GM23248 (cell line): ENCODE results near the gene DHFR2. TPM values are rescaled to one million over a fixed set of nuclear protein-coding genes. Genes with fewer than 3 reads are reported as not detected.
"Not testable (repeated sequence)": the region's sequence is repeated elsewhere in the genome, so short reads cannot be mapped to it uniquely, and the experiment has no call there.

ENCODE experiments used
- DNase-seq: peaks from one replicate; pipeline ENCODE4 v3.0.0-alpha.2; 2015
- H2AFZ ChIP-seq: fragments of 200-600 bp; sonication (generic); 2 replicates; pipeline ENCODE4 v1.6.1; 2016; ENCODE audit warnings: antibody characterized with exemption
- H3F3A ChIP-seq: fragments of 200-600 bp; sonication (generic); 2 replicates; pipeline ENCODE4 v1.6.1; 2016; ENCODE audit warnings: mild to moderate bottlenecking, antibody characterized with exemption, mixed run types; ENCODE audit not compliant: insufficient read depth
- H3K27ac ChIP-seq: fragments of 200-600 bp; sonication (generic); 2 replicates; pipeline ENCODE4 v1.5.1; 2016; ENCODE audit warnings: mild to moderate bottlenecking
- H3K27me3 ChIP-seq: fragments of 200-600 bp; sonication (generic); replicated peaks from 2 replicates; pipeline ENCODE4 v1.6.1; 2016; ENCODE audit warnings: mild to moderate bottlenecking; ENCODE audit not compliant: insufficient read depth
- H3K36me3 ChIP-seq: fragments of 200-600 bp; sonication (generic); 2 replicates; pipeline ENCODE4 v1.6.1; 2016; ENCODE audit warnings: low read depth, mild to moderate bottlenecking
- H3K4me1 ChIP-seq: fragments of 200-600 bp; sonication (generic); 2 replicates; pipeline ENCODE4 v1.6.1; 2016; ENCODE audit warnings: mild to moderate bottlenecking; ENCODE audit not compliant: insufficient read depth
- H3K4me2 ChIP-seq: fragments of 200-600 bp; sonication (generic); one replicate; pipeline ENCODE4 v1.6.1; 2016; ENCODE audit warnings: mild to moderate bottlenecking; ENCODE audit not compliant: unreplicated experiment
- H3K4me3 ChIP-seq: fragments of 200-600 bp; sonication (generic); 2 replicates; pipeline ENCODE4 v1.5.1; 2016; ENCODE audit warnings: mild to moderate bottlenecking
- H3K79me2 ChIP-seq: fragments of 200-600 bp; sonication (generic); 2 replicates; pipeline ENCODE4 v1.6.1; 2016; ENCODE audit warnings: mild to moderate bottlenecking; ENCODE audit not compliant: insufficient read depth
- H3K9ac ChIP-seq: fragments of 200-600 bp; sonication (generic); 2 replicates; pipeline ENCODE4 v1.6.1; 2016; ENCODE audit warnings: mild to moderate bottlenecking
- H3K9me2 ChIP-seq: fragments of 200-600 bp; sonication (generic); 2 replicates; pipeline ENCODE4 v1.6.1; 2016; ENCODE audit warnings: mixed run types, mild to moderate bottlenecking, moderate library complexity; ENCODE audit not compliant: insufficient read depth
- H3K9me3 ChIP-seq: fragments of 200-600 bp; sonication (generic); one replicate; pipeline ENCODE4 v1.6.1; 2017; ENCODE audit warnings: low read depth
- H4K20me1 ChIP-seq: fragments of 200-600 bp; sonication (generic); 2 replicates; pipeline ENCODE4 v1.6.0; 2016; ENCODE audit not compliant: insufficient read depth
- EZH2 ChIP-seq: fragments of 200-600 bp; sonication (generic); IDR thresholded peaks from 2 replicates; pipeline ENCODE4 v1.6.1; 2018; ENCODE audit warnings: antibody characterized with exemption, mild to moderate bottlenecking; ENCODE audit not compliant: insufficient read depth, poor library complexity, severe bottlenecking
- EZH2phosphoT487 ChIP-seq: fragments of 200-600 bp; sonication (generic); IDR thresholded peaks from 2 replicates; pipeline ENCODE4 v1.6.1; 2018; ENCODE audit warnings: antibody characterized with exemption, moderate library complexity, mild to moderate bottlenecking, low read depth; ENCODE audit not compliant: insufficient read depth
- WGBS, 2 experiments: methylation state at CpG; one replicate each; pipeline ENCODE4 v1.1.6; 2015 to 2017; ENCODE audit warnings: low lambda C conversion rate in 2 of 2, low coverage in 1 of 2; ENCODE audit errors: missing lambda C conversion rate in 2 of 2; 5-methylcytosine and 5-hydroxymethylcytosine counted together
- in situ Hi-C: fragments of 300-500 bp; cut with MboI; formaldehyde crosslinking; loops from 2 replicates; pipeline ENCODE4 v1.15.0; 2020
- polyA plus RNA-seq: library from polyadenylated mRNA; unstranded; fragments of >200 nt; fragmentation: Nextera tagmentation; extraction: Ambion mirVana; gene quantifications from 2 replicates; pipeline ENCODE4 v1.2.1, GENCODE V29; 2016
- total RNA-seq: library from RNA; depleted of rRNA; stranded (reverse); fragments of >200 nt; shearing (Covaris generic); gene quantifications from 2 replicates; pipeline ENCODE4 v1.2.3, GENCODE V29; 2014; rRNA removed

DHFR2 gene
- total RNA-seq (3.7 and 4.1 TPM in 2 replicates), polyA plus RNA-seq (3.4 and 3.9 TPM in 2 replicates)

GRCh38 chr3:94062513-94063404 lies at the start of gene DHFR2, which contains the start of gene NSUN3:
TSS of gene DHFR2 (minus strand) at chr3:94062916. CDS start at chr3:94061511, 1,405 bp downstream.
TSS of gene NSUN3 (plus strand) at chr3:94063061. CDS start at chr3:94063127, 66 bp downstream.
- peak within 1 kb of the TSS; percentile 98 for H3K4me2 ChIP-seq
- peaks cover 24% of the 10 kb centered on the region for H3K79me2 ChIP-seq
- H3K9me2 ChIP-seq, result no peaks in the 10 kb centered on the region
- no peak for TF ChIP-seq EZH2
- TF ChIP-seq EZH2phosphoT487, result no peak
- peaks cover 7% of the 10 kb centered on the region for H3K4me1 ChIP-seq
- 0 to 1% methylated on average over 52 of the region's 52 CpGs for WGBS, 2 experiments
- in situ Hi-C loops, result no loop called here
- H3K4me3 ChIP-seq, result peak within 1 kb of the TSS; percentile 97
- no peaks in the 10 kb centered on the region for H3K27me3 ChIP-seq
- H4K20me1 ChIP-seq, result no peaks in the 10 kb centered on the region
- H3F3A ChIP-seq, result peaks cover 17% of the 10 kb centered on the region
- peak; percentile 99 for DNase-seq
- H3K27ac ChIP-seq, result peak within 1 kb of the TSS; percentile 98
- H3K9me3 ChIP-seq, result no peaks in the 10 kb centered on the region
- H2AFZ ChIP-seq, result peak within 1 kb of the TSS; percentile 98
- peak within 1 kb of the TSS; percentile 97 for H3K9ac ChIP-seq
- H3K36me3 ChIP-seq, result no peaks in the 10 kb centered on the region

- H4K20me1 ChIP-seq, result no peaks in the 10 kb centered on the region
- H3K9me3 ChIP-seq, result no peaks in the 10 kb centered on the region
- in situ Hi-C loops, result no loop called here
- H3F3A ChIP-seq, result no peaks in the 10 kb centered on the region
- DNase-seq, result no peak
- no peak overlapping the region for H3K9ac ChIP-seq
- H3K4me1 ChIP-seq, result 0 out of 2 replicates have a peak, but pooled peaks cover 5% of the 10 kb centered on the region
- TF ChIP-seq EZH2 (no peak), EZH2phosphoT487 (no peak)
- no peaks in the 10 kb centered on the region for H3K9me2 ChIP-seq
- no peak overlapping the region for H3K4me2 ChIP-seq
- 0 out of 2 replicates have a peak, but pooled peaks cover 4% of the 10 kb centered on the region for H3K36me3 ChIP-seq
- no peak overlapping the region for H2AFZ ChIP-seq
- no peaks in the 10 kb centered on the region for H3K27me3 ChIP-seq
- H3K27ac ChIP-seq, result no peak overlapping the region
- H3K4me3 ChIP-seq, result no peak overlapping the region
- no peaks in the 10 kb centered on the region for H3K79me2 ChIP-seq
Observed at GRCh38 chr3:94110854-94111253, 48.1 kb upstream of the DHFR2 start.

DNA sequence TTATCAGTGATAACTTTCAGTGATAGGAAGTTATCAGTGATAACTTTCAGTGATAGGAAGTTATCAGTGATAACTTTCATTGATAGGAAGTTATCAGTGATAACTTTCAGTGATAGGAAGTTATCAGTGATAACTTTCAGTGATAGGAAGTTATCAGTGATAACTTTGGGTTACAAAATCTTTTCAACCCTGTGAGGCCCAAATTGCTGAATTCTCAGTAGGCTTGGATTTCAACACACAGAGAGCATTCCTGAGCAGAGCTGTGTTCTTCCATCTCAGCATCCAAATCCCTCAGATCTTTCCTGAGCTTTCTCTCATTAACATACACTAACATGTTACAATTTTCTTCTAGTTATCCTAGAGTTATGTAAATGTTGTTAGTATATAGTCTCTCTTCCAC lies 47.5 kb upstream of the DHFR2 start:
- H3K27ac ChIP-seq, H3K79me2 ChIP-seq, H3K4me3 ChIP-seq, H3K27me3 ChIP-seq, H3K9ac ChIP-seq, H2AFZ ChIP-seq, H3K9me3 ChIP-seq, H3K4me2 ChIP-seq, DNase-seq, in situ Hi-C loops, H3K4me1 ChIP-seq, H3K9me2 ChIP-seq, H4K20me1 ChIP-seq, H3F3A ChIP-seq, H3K36me3 ChIP-seq: not testable (repeated sequence)

GRCh38 chr3:94106268-94106667 lies 43.6 kb upstream of the DHFR2 start:
- H3K4me1 ChIP-seq, result no peaks in the 10 kb centered on the region
- no peak for DNase-seq
- in situ Hi-C loops, result no loop called here
- no peak overlapping the region for H3K4me3 ChIP-seq
- no peak overlapping the region for H3K4me2 ChIP-seq
- H3K9me3 ChIP-seq, result no peaks in the 10 kb centered on the region
- no peaks in the 10 kb centered on the region for H4K20me1 ChIP-seq
- H3K27me3 ChIP-seq, result no peaks in the 10 kb centered on the region
- H3K27ac ChIP-seq, result no peak overlapping the region
- no peak overlapping the region for H2AFZ ChIP-seq
- no peaks in the 10 kb centered on the region for H3K79me2 ChIP-seq
- H3K9me2 ChIP-seq, result no peaks in the 10 kb centered on the region
- TF ChIP-seq EZH2phosphoT487, result no peak
- TF ChIP-seq EZH2, result no peak
- H3K36me3 ChIP-seq, result no peaks in the 10 kb centered on the region
- no peak overlapping the region for H3K9ac ChIP-seq
- 87% methylated on average over 5 of the region's 5 CpGs for WGBS, 2 experiments
- H3F3A ChIP-seq, result no peaks in the 10 kb centered on the region
